Adrenal gland (tissue), 5 donors: Measurements from ENCODE around the gene TMEM231.

ENCODE experiments used
- POLR2A ChIP-seq, 2 donors: fragments of 450-650 bp; IDR thresholded peaks; one replicate each; pipeline ENCODE4 v1.6.1; 2017; ENCODE audit warnings: antibody characterized with exemption in 2 of 2, mild to moderate bottlenecking in 2 of 2, moderate library complexity in 1 of 2
- TF ChIP-seq, protein P1 (sequence below), 6 experiments: fragments of 450-650 bp in 4 of 6; fragments of 200-600 bp in 2 of 6; sonication (generic) in 1 of 6; IDR thresholded peaks; 1 replicate in 5 of 6; 2 replicates in 1 of 6; pipeline versions ENCODE4 v1.5.1 to v1.8.0; 2016 to 2021; ENCODE audit warnings: antibody characterized with exemption in 6 of 6, mild to moderate bottlenecking in 2 of 6, moderate library complexity in 1 of 6
- donor health status: DM: no; HTN: no; CAD: no.

DNA sequence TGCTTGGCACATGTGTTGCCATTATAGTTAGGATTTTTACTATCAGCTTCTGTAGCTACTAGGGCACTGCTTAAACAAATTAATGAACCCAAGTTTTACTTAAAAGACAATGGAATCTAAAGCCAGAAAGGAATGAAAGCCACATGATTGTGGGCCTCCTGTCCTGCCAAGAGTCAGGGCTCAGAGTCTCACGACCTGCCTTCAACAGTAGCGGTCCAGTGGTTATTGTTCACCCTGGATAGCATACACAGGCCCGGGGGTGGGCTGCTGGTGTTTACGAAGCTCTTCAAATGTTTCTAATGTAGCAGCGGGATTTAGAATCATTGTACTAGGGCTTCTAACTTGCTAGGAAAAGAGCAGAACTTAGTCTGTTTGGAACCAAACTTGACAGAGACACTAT lies 17.9 kb upstream of the TMEM231 start:
- TF ChIP-seq, protein P1, sequence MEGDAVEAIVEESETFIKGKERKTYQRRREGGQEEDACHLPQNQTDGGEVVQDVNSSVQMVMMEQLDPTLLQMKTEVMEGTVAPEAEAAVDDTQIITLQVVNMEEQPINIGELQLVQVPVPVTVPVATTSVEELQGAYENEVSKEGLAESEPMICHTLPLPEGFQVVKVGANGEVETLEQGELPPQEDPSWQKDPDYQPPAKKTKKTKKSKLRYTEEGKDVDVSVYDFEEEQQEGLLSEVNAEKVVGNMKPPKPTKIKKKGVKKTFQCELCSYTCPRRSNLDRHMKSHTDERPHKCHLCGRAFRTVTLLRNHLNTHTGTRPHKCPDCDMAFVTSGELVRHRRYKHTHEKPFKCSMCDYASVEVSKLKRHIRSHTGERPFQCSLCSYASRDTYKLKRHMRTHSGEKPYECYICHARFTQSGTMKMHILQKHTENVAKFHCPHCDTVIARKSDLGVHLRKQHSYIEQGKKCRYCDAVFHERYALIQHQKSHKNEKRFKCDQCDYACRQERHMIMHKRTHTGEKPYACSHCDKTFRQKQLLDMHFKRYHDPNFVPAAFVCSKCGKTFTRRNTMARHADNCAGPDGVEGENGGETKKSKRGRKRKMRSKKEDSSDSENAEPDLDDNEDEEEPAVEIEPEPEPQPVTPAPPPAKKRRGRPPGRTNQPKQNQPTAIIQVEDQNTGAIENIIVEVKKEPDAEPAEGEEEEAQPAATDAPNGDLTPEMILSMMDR (IDR thresholded peaks at IDR 0.05): no peak
- TF ChIP-seq POLR2A (IDR thresholded peaks at IDR 0.05): no peak
